Memory B cell (primary cell): ENCODE measurements around the gene RHOT2.

ENCODE experiments used
- ATAC-seq: fragments of 150-1000 bp; cut with Tn5 transposase; 2 replicates; pipeline ENCODE4 v1.10.0; 2021; ENCODE audit warnings: low read depth, mild to moderate bottlenecking, moderate library complexity
- DNase-seq, 2 donors: peaks; one replicate each; pipeline ENCODE4 v3.0.0; 2022; ENCODE audit warnings: low spot score in 2 of 2
- H3K27ac Mint-ChIP-seq: one replicate; pipeline ENCODE4 v1.8.0; 2022; ENCODE audit warnings: mild to moderate bottlenecking, moderate library complexity, mixed read lengths
- H3K27me3 Mint-ChIP-seq: one replicate; pipeline ENCODE4 v1.8.0; 2022; ENCODE audit warnings: mixed read lengths
- H3K36me3 Mint-ChIP-seq: one replicate; pipeline ENCODE4 v1.8.0; 2022; ENCODE audit warnings: mild to moderate bottlenecking, mixed read lengths
- H3K4me1 Mint-ChIP-seq: one replicate; pipeline ENCODE4 v1.8.0; 2022; ENCODE audit warnings: mixed read lengths
- H3K4me3 Mint-ChIP-seq: one replicate; pipeline ENCODE4 v1.8.0; 2022; ENCODE audit warnings: mild to moderate bottlenecking, moderate library complexity, mixed read lengths
- H3K9me3 Mint-ChIP-seq: one replicate; pipeline ENCODE4 v1.8.0; 2022; ENCODE audit warnings: mixed read lengths

Gene RHOT2

GRCh38 chr16:637081-638018 lies 30.6 kb upstream of the RHOT2 start:
- Mint-ChIP-seq H3K27ac (peak overlapping the region; percentile 99), H3K36me3 (no peaks in the 10 kb centered on the region), H3K4me1 (peaks cover 10% of the 10 kb centered on the region), H3K9me3 (no peaks in the 10 kb centered on the region), H3K27me3 (no peaks in the 10 kb centered on the region), H3K4me3 (peak overlapping the region; percentile 96)
- DNase-seq = no peak
- peak; percentile 61 for ATAC-seq

- Mint-ChIP-seq H3K27me3 (no peaks in the 10 kb centered on the region), H3K27ac (no peak overlapping the region), H3K4me1 (peaks cover 13% of the 10 kb centered on the region), H3K36me3 (no peaks in the 10 kb centered on the region), H3K4me3 (peak overlapping the region; percentile 14), H3K9me3 (no peaks in the 10 kb centered on the region)
- ATAC-seq = no peak
- no peak for DNase-seq
These were observed 29.8 kb upstream of the RHOT2 start for GRCh38 chr16:638034-638543.

- DNase-seq = no peak
- Mint-ChIP-seq H3K9me3 (no peaks in the 10 kb centered on the region), H3K36me3 (no peaks in the 10 kb centered on the region), H3K4me3 (peak overlapping the region; percentile 11), H3K27me3 (no peaks in the 10 kb centered on the region), H3K27ac (no peak overlapping the region), H3K4me1 (peaks cover 13% of the 10 kb centered on the region)
- no peak for ATAC-seq
These were observed 29.1 kb upstream of the RHOT2 start for GRCh38 chr16:638836-639235.

- peak overlapping the region; percentile 20 for H3K27ac Mint-ChIP-seq
These were observed 27.3 kb upstream of the RHOT2 start for GRCh38 chr16:640614-641013.

GRCh38 chr16:641326-642188 lies 26.4 kb upstream of the RHOT2 start, which contains the start of gene MCRIP2:
Gene MCRIP2, plus strand, starts transcription at chr16:641828. Its CDS starts 164 bp downstream, at chr16:641992.
- Mint-ChIP-seq H3K4me3 (peak within 1 kb of the TSS; percentile 81), H3K27me3 (no peaks in the 10 kb centered on the region), H3K9me3 (no peaks in the 10 kb centered on the region), H3K27ac (peak within 1 kb of the TSS; percentile 63), H3K36me3 (no peaks in the 10 kb centered on the region), H3K4me1 (peaks cover 24% of the 10 kb centered on the region)
- peak in 1 of 2 donors; percentile 68 for DNase-seq
- peak; percentile 36 for ATAC-seq

More at GRCh38 chr16:640614-641013, 27.3 kb upstream of the RHOT2 start:
- H3K9me3 Mint-ChIP-seq = no peaks in the 10 kb centered on the region
- no peaks in the 10 kb centered on the region for H3K27me3 Mint-ChIP-seq
- H3K36me3 Mint-ChIP-seq = no peaks in the 10 kb centered on the region
- ATAC-seq (no peak), DNase-seq (no peak)
- peak overlapping the region; percentile 77 for H3K4me3 Mint-ChIP-seq
- H3K4me1 Mint-ChIP-seq = peaks cover 22% of the 10 kb centered on the region

GRCh38 chr16:642189-643049 lies 25.5 kb upstream of the RHOT2 start:
- DNase-seq (no peak), ATAC-seq (peak; percentile 53)
- H3K4me3 Mint-ChIP-seq = peak overlapping the region; percentile 81
- no peaks in the 10 kb centered on the region for H3K9me3 Mint-ChIP-seq
- H3K27ac Mint-ChIP-seq = peak overlapping the region; percentile 63
- peaks cover 26% of the 10 kb centered on the region for H3K4me1 Mint-ChIP-seq
- H3K27me3 Mint-ChIP-seq = no peaks in the 10 kb centered on the region
- H3K36me3 Mint-ChIP-seq = no peaks in the 10 kb centered on the region

- Mint-ChIP-seq H3K4me3 (peak overlapping the region; percentile 81), H3K9me3 (no peaks in the 10 kb centered on the region), H3K27ac (peak overlapping the region; percentile 63), H3K4me1 (peaks cover 29% of the 10 kb centered on the region), H3K36me3 (no peaks in the 10 kb centered on the region), H3K27me3 (no peaks in the 10 kb centered on the region)
- ATAC-seq (no peak), DNase-seq (no peak)
These were observed 24.9 kb upstream of the RHOT2 start for GRCh38 chr16:643050-643368.

- no peaks in the 10 kb centered on the region for H3K9me3 Mint-ChIP-seq
- peak overlapping the region; percentile 3 for H3K27ac Mint-ChIP-seq
- ATAC-seq = no peak
- DNase-seq = no peak
- no peaks in the 10 kb centered on the region for H3K36me3 Mint-ChIP-seq
- peaks cover 26% of the 10 kb centered on the region for H3K4me1 Mint-ChIP-seq
- H3K27me3 Mint-ChIP-seq = no peaks in the 10 kb centered on the region
- peak overlapping the region; percentile 18 for H3K4me3 Mint-ChIP-seq
These were observed 23.4 kb upstream of the RHOT2 start for GRCh38 chr16:644556-644955.

GRCh38 chr16:645852-646678 lies 21.9 kb upstream of the RHOT2 start:
- no peaks in the 10 kb centered on the region for H3K9me3 Mint-ChIP-seq
- H3K27ac Mint-ChIP-seq = no peak overlapping the region
- no peak for DNase-seq
- H3K36me3 Mint-ChIP-seq = no peaks in the 10 kb centered on the region
- no peak overlapping the region for H3K4me3 Mint-ChIP-seq
- no peak for ATAC-seq
- no peaks in the 10 kb centered on the region for H3K27me3 Mint-ChIP-seq
- peaks cover 26% of the 10 kb centered on the region for H3K4me1 Mint-ChIP-seq

- H3K36me3 Mint-ChIP-seq = no peaks in the 10 kb centered on the region
- H3K4me3 Mint-ChIP-seq = no peak overlapping the region
- H3K9me3 Mint-ChIP-seq = no peaks in the 10 kb centered on the region
These were observed 21.2 kb upstream of the RHOT2 start for GRCh38 chr16:646679-647172.

GRCh38 chr16:647173-647902 lies 20.6 kb upstream of the RHOT2 start:
- H3K27ac Mint-ChIP-seq = no peak overlapping the region
- H3K9me3 Mint-ChIP-seq = no peaks in the 10 kb centered on the region
- H3K36me3 Mint-ChIP-seq = no peaks in the 10 kb centered on the region
- no peaks in the 10 kb centered on the region for H3K27me3 Mint-ChIP-seq
- no peak for DNase-seq
- ATAC-seq = no peak
- H3K4me3 Mint-ChIP-seq = no peak overlapping the region
- peaks cover 26% of the 10 kb centered on the region for H3K4me1 Mint-ChIP-seq

More at GRCh38 chr16:646679-647172, 21.2 kb upstream of the RHOT2 start:
- Mint-ChIP-seq H3K4me1 (peaks cover 26% of the 10 kb centered on the region), H3K27ac (no peak overlapping the region), H3K27me3 (no peaks in the 10 kb centered on the region)
- DNase-seq (no peak), ATAC-seq (no peak)
